Skeletal muscle tissue (tissue), 4 donors: ENCODE results near the gene SELENOT. TPM values are rescaled to one million over a fixed set of nuclear protein-coding genes. Genes with fewer than 3 reads are reported as not detected.
"Not testable (repeated sequence)": the region's sequence is repeated elsewhere in the genome, so short reads cannot be mapped to it uniquely, and the experiment has no call there.

Source experiments
- H3K27ac ChIP-seq: one replicate; pipeline ENCODE4 v1.7.0; 2013; ENCODE audit warnings: mild to moderate bottlenecking, low read depth, low read length, inconsistent platforms
- H3K27me3 ChIP-seq, 3 donors: one replicate each; pipeline ENCODE4 v1.7.0; 2013; ENCODE audit warnings: low read length in 3 of 3; ENCODE audit not compliant: control insufficient read depth in 3 of 3, insufficient read depth in 3 of 3
- H3K36me3 ChIP-seq, 3 donors: one replicate each; pipeline ENCODE4 v1.7.0; 2013; ENCODE audit warnings: low read length in 3 of 3; ENCODE audit not compliant: control insufficient read depth in 3 of 3, insufficient read depth in 3 of 3
- H3K4me1 ChIP-seq, 3 donors: one replicate each; pipeline ENCODE4 v1.7.0; 2013; ENCODE audit warnings: low read length in 3 of 3, mild to moderate bottlenecking in 3 of 3; ENCODE audit not compliant: control insufficient read depth in 3 of 3, insufficient read depth in 3 of 3
- H3K4me3 ChIP-seq, 3 donors: one replicate each; pipeline ENCODE4 v1.7.0; 2013; ENCODE audit warnings: low read length in 3 of 3
- H3K9ac ChIP-seq, 3 donors: one replicate each; pipeline ENCODE4 v1.7.0; 2013; ENCODE audit warnings: low read length in 3 of 3, mild to moderate bottlenecking in 3 of 3, moderate library complexity in 2 of 3, low read depth in 1 of 3
- H3K9me3 ChIP-seq, 3 donors: one replicate each; pipeline ENCODE4 v1.7.0; 2013; ENCODE audit warnings: low read length in 3 of 3; ENCODE audit not compliant: control insufficient read depth in 3 of 3
- total RNA-seq: library from RNA; depleted of rRNA; stranded (reverse); fragments of >200 nt; gene quantifications from one replicate; pipeline ENCODE4 v1.2.3, GENCODE V29; 2014
- donor health status: Osteomylitis.

SELENOT gene
- total RNA-seq, 1 donor from 2014 or later = 16.7 TPM

- no peak overlapping the region for H3K4me3 ChIP-seq
- H3K9me3 ChIP-seq = no peaks in the 10 kb centered on the region
- peaks cover 6 to 27% (median 18%) of the 10 kb centered on the region in 3 donors for H3K4me1 ChIP-seq
- no peak overlapping the region for H3K9ac ChIP-seq
- H3K27me3 ChIP-seq = no peaks in the 10 kb centered on the region
- H3K36me3 ChIP-seq = peaks cover 0 to 2% (median 0%) of the 10 kb centered on the region in 3 donors
- no peak overlapping the region for H3K27ac ChIP-seq
Observed at GRCh38 chr3:150607267-150608065, 4.3 kb downstream of the SELENOT start.

GRCh38 chr3:150609988-150610387 is 6.9 kb downstream of the SELENOT start:
- peaks cover 6 to 18% (median 17%) of the 10 kb centered on the region in 3 donors for H3K4me1 ChIP-seq

GRCh38 chr3:150610785-150611184 is 7.7 kb downstream of the SELENOT start:
- Histone ChIP-seq H3K36me3 (peaks cover 0 to 2% (median 0%) of the 10 kb centered on the region in 3 donors), H3K27me3 (no peaks in the 10 kb centered on the region), H3K9me3 (no peaks in the 10 kb centered on the region), H3K4me1 (peaks cover 5 to 17% (median 17%) of the 10 kb centered on the region in 3 donors), H3K9ac (no peak overlapping the region), H3K4me3 (no peak overlapping the region), H3K27ac (no peak overlapping the region)

More at GRCh38 chr3:150609988-150610387, 6.9 kb downstream of the SELENOT start:
- H3K9ac ChIP-seq = no peak overlapping the region
- H3K27me3 ChIP-seq = no peaks in the 10 kb centered on the region
- no peak overlapping the region for H3K4me3 ChIP-seq
- no peak overlapping the region for H3K27ac ChIP-seq
- no peaks in the 10 kb centered on the region for H3K9me3 ChIP-seq
- peaks cover 0 to 2% (median 0%) of the 10 kb centered on the region in 3 donors for H3K36me3 ChIP-seq

- H3K4me1 ChIP-seq = peaks cover 0 to 12% (median 11%) of the 10 kb centered on the region in 3 donors
- no peaks in the 10 kb centered on the region for H3K36me3 ChIP-seq
- H3K4me3 ChIP-seq = no peak overlapping the region
- no peak overlapping the region for H3K9ac ChIP-seq
- no peaks in the 10 kb centered on the region for H3K27me3 ChIP-seq
- H3K27ac ChIP-seq = no peak overlapping the region
- no peaks in the 10 kb centered on the region for H3K9me3 ChIP-seq
Observed at GRCh38 chr3:150611666-150612065, 8.5 kb downstream of the SELENOT start.

DNA sequence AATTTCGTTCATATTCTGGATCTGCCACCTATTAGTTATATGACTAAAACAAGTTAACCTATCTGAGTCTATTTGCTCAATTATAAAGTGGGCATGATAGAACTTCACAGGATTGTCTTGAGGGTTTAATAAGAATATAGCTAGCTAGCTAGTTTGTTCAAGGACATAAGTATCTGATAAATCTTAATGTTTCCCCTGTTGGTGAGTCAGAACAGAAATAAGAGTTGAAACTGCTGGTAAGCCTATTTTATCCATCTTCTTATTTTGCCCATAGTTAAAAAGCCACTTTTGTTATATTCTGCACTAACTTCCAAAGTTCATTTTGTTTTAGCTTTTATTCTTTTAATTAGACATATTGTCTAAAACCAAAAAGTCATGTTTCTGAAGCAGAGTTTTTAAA is 9.4 kb downstream of the SELENOT start:
- Histone ChIP-seq H3K27ac (no peak overlapping the region), H3K4me1 (peaks cover 0 to 10% (median 7%) of the 10 kb centered on the region in 3 donors), H3K36me3 (no peaks in the 10 kb centered on the region), H3K9me3 (no peaks in the 10 kb centered on the region), H3K27me3 (no peaks in the 10 kb centered on the region), H3K4me3 (no peak overlapping the region), H3K9ac (no peak overlapping the region)

DNA sequence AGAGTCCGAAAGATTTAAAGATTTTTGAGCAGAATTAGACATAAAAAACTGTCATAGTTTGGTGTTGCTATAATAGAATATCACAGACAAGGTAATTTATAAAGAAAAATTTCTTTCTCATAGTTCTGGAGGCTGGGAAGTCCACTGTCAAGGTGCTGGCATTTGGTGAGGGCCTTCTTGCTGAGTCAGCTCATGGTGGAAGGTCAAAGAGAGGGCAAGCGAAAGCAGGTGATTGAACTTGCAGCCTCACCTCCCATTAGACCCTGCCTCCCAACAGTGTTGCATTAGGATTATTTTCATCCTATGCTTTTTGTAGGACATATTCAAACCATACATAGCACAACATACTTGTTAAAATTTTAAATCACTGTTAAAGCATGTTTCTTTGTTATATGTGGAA is 9.9 kb downstream of the SELENOT start:
- Histone ChIP-seq H3K4me1 (peaks cover 0 to 8% (median 3%) of the 10 kb centered on the region in 3 donors), H3K27me3 (no peaks in the 10 kb centered on the region), H3K27ac (no peak overlapping the region), H3K9me3 (no peaks in the 10 kb centered on the region), H3K9ac (no peak overlapping the region), H3K4me3 (no peak overlapping the region), H3K36me3 (no peaks in the 10 kb centered on the region)

GRCh38 chr3:150613709-150614480 is 10.8 kb downstream of the SELENOT start:
- Histone ChIP-seq H3K9me3 (no peaks in the 10 kb centered on the region), H3K4me3 (no peak overlapping the region), H3K36me3 (no peaks in the 10 kb centered on the region), H3K9ac (no peak overlapping the region), H3K27me3 (no peaks in the 10 kb centered on the region), H3K27ac (no peak overlapping the region), H3K4me1 (peaks cover 0 to 8% (median 3%) of the 10 kb centered on the region in 3 donors)

DNA sequence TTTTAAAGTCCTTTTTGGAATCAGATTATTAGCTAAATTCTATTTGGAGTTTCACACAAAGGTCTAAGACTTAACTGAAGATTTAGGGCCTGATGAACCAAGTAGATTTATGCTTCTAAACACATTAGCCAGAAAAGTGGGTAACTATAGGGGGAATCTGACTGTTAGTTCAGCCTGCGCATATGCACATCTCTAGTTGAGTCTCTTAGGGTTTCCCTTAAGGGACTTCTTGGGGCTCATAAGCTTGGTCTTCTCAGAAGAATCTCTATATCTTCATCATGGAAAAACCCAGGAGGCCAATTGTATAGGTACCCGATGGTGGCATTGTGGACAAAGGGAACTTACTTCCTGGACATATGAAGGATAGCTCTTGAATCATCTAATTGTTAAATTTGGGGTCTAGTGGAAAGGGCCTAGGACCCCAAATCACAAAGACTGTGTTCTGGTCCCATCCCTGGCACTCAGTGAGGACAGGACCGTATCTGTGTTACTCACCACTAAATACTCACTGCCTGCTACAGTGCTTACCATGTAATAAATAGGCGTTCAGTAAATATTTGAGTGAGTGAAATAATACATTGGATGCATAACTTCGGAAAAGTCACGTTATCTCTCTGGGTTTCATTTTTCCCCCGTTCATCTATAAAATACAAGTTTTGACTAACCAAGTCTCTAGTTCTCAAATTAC is 17.0 kb downstream of the SELENOT start:
- no peak overlapping the region for H3K27ac ChIP-seq
- no peaks in the 10 kb centered on the region for H3K27me3 ChIP-seq
- H3K9me3 ChIP-seq = no peaks in the 10 kb centered on the region
- no peaks in the 10 kb centered on the region for H3K4me1 ChIP-seq
- peaks cover 0 to 6% (median 2%) of the 10 kb centered on the region in 3 donors for H3K36me3 ChIP-seq
- no peak overlapping the region for H3K4me3 ChIP-seq
- no peak overlapping the region for H3K9ac ChIP-seq

DNA sequence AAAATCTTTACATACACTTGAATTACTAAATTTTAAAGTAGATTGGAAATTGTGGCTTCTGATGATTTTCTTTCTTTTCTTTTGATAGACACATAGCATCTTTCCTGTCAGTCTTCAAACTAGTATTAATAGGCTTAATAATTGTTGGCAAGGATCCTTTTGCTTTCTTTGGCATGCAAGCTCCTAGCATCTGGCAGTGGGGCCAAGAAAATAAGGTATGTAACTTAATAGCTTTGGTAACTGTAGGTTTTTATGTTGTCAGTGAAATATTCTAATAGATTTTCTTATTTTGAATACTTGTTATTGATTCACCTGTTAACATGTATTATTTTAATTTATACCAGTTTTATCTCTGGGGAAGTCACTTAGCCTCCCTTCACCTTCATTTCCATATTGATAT is 19.8 kb downstream of the SELENOT start:
- H3K4me1 ChIP-seq, H3K27ac ChIP-seq, H3K9me3 ChIP-seq, H3K9ac ChIP-seq, H3K27me3 ChIP-seq, H3K4me3 ChIP-seq: not testable (repeated sequence)
- peaks cover 4 to 18% (median 4%) of the 10 kb centered on the region in 3 donors for H3K36me3 ChIP-seq
